DMS153 (cell line): ENCODE data around the gene PCGF1.
"Not testable (repeated sequence)": the region's sequence is repeated elsewhere in the genome, so short reads cannot be mapped to it uniquely, and the experiment has no call there.

Experiments
- DNase-seq: peaks from one replicate; lab custom pipeline; 2025; lab: John Stamatoyannopoulos, UW

Gene PCGF1

DNA sequence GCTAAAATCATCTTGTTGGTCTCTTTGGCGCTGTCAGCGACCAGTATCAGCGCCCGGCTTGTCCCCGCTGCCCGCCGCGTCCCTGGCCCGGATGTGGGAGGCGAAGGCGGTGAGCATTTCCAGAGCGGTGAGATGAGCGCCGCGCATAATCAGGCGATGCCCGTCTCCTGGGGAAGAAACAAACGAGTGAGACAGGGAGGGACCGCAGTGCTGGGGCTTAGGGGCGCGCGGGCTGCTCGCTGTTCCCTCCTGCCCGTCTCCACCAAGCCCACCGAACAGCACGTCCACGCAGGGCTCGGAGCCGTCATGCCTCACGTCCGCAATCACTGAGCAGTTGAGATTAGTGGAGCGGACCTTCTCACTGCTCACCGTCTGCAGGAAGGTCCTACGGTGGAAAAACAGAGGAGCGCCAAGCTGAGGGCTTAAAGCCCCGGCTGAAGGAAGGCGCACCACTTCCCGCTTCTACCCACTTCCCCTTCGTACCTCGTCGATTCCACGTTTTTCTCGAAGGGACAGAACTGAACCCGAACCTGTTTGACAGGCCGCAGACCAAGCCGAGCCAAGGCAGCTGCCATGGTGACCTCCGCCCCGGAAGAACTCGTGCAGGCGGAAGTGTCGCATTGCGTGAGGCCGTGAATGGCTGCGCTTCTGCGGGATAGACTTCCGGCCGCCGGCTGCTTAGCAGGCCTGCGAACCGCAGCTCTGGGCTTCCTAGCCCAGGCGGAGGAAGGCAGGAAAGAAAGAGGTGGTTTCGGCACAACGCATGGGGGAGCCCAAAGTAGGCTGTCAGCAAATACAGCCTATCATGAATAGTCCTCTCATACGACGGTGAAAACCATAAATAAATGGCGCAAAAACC lies 35.2 kb downstream of the PCGF1 start, which contains the start of gene MRPL53:
Gene MRPL53, minus strand, starts transcription at position 595 of the 859 bp plus-strand sequence. Its CDS starts 20 bp downstream, at position 575.
- peak; percentile 84 for DNase-seq

DNA sequence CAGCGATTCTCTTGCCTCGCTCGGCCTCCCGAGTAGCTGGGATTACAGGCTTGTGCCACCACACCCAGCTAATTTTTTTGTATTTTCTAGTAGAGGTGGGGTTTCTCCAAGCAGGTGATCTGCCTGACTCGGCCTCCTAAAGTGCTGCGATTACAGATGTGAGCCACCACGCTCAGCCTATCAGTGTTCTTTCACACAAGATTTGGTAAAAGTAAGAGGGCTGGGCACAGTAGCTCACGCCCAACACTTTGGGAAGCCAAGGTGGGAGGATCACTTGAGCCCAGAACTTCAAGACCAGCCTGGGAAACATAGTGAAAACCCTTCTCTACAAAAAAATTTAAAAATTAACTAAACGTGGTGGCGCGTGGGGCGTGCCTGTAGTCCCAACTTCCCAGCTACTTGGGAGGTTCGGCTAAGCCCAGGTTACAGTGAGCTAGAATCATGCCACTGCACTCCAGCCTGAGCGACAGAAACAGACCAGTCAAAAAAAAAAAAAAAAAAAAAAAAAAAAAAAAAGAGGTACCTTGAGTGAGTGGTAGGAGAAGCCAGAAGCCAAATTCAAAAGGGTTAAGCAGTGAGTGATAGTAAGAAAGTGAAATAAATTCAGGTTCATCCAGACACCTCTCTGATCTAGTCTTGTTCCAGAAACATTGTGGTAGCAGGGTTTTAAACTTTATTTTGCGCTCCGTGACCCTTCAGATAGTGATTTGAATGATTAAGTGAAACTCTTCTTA lies 36.0 kb downstream of the PCGF1 start:
- DNase-seq: no peak

- not testable (repeated sequence) for DNase-seq
Measured at GRCh38 chr2:74470742-74471141, 36.8 kb downstream of the PCGF1 start.

- no peak for DNase-seq
Measured at GRCh38 chr2:74464406-74464805, 43.1 kb downstream of the PCGF1 start.

- DNase-seq: no peak
Measured at GRCh38 chr2:74462786-74463105, 44.7 kb downstream of the PCGF1 start.

DNA sequence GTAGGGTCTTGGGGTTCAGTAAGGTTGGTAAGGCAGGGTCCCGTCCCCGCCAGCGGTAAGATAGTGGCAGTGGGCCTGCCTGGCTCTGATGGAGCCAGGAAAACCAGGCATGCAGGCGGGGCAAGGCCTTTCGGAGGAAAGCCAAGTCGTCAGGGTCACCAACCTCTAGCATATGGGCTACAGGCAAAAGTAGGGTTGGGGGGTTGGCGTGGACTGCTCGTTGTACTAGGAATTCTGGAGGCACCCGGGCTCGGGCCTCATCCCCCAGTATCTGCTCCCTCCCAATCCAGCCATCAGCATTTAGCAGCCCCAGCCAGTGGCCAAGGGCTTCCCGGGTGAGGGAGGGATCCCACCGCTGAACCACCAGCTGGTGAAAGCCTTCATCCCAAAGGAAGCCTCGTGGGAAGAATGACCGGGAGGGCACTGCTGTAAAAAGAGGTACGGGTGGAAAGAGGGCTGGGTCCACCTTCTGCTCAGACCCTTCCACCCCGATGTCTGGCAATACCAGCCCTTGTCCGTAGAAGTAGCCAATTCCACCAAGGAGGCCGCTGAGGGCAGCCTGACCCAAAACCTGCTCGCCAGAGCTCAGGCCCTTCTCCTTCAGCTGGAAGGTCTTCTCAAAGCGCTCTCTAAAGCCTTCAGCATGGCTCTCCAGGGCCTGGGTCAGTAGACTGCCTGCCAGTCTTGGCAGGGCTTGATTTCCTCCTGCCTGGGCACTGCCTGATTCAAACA lies 45.3 kb downstream of the PCGF1 start:
- no peak for DNase-seq

DNA sequence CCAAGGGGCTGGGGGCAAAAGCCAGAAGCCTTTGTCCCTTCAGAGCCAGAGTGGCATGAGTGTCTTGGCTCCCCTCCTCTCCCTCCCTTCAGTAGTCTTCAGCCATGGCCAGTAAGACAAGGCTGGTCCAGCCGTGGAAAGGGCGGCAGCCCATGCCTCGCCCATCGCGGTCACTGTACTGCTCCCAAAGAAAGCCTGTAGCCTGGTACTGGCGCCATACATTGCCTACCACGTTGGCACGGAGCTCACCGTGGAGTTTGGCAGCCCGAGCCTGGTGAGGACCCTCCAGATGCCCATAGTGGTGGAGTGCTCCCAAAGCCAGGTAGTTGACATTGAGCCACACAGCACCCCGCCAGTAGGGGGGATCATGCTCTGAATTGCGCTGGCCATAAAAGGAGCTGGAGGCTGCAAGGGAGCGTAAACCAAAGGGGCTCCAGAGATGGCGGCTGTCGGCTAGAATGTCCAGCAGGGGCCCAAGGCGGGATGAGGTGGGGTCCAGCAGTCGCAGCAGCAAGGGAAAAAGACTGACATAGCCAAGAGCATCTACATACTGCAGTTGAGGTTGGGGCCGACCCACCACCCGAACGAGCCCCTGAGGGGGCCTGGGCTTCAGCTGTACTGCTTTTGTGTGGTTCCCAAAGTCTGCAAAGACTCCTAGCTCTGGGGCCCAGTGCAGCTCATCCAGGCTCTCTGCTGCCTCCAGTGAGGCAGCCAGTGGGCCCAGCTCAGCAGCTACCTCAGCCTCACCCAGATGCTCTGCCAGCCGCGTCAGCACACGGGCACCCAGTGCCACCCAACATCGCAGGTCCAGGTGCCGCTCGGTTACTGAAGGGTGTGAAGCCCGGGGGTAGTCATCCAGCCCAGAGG lies 46.1 kb downstream of the PCGF1 start:
- no peak for DNase-seq

GRCh38 chr2:74460187-74460586 lies 47.3 kb downstream of the PCGF1 start:
- not testable (repeated sequence) for DNase-seq

GRCh38 chr2:74459503-74460118 lies 47.9 kb downstream of the PCGF1 start:
- DNase-seq: not testable (repeated sequence)

DNA sequence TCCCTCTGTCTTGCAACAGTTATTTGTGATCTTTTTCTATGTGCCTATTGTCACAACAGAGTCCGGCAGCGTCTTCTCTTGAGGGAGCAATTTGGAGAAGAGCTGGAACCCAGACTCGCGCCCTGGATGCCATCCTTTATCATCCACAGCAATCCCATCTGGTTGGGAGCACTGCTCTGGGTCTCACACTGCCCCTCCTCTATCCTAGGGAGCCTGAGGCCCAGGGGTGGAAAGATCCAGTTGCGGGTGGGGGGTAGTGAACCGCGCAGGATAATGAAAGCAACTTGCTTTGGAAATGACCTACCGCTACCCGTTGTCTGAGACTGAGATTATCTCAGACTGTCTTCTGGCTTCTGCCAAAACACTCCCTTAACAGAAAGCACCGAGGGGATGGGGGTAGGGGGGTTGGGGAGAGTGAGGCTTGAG lies 48.5 kb downstream of the PCGF1 start:
- DNase-seq: no peak

DNA sequence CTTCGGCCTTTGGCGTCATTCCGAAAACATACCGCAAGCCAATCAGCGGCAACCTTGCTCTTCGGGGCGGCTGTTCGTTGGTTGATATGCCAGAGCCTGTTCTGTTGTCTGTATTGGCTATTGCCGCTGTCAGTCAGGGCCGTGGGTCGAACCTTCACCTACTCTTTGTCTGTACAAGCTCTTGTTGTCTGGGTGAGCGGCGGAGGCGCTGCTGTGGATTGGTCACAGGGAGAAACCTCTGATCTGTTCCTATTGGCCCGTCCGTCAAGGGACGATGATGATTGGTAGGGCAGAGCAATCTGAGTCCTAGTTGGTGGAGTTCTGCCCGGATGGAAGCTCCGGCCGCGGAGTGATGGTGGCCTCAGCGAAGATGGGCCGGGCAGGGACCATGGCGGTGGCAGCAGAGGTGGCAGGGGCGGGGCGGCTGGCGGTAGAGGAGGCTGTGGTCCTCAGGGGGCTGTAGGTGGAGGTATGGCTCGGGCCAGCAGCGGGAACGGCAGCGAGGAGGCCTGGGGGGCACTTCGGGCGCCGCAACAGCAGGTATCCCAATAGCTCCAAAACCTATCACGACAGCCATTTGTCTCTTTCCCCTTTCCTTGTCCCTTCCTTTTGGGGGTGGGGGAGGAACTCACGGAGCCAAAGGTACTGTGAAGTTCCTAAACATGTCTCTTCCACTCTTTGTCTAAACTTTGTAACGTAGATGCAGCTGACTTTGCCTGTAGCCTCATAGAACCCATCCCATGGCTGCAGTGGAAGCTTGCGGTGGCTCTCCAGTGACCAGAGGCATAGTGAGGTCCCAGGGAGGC lies 49.2 kb downstream of the PCGF1 start, which contains the start of gene WBP1:
Gene WBP1, plus strand, starts transcription at position 307 of the 806 bp plus-strand sequence. Its CDS starts 165 bp downstream, at position 472.
- peak; percentile 100 for DNase-seq

DNA sequence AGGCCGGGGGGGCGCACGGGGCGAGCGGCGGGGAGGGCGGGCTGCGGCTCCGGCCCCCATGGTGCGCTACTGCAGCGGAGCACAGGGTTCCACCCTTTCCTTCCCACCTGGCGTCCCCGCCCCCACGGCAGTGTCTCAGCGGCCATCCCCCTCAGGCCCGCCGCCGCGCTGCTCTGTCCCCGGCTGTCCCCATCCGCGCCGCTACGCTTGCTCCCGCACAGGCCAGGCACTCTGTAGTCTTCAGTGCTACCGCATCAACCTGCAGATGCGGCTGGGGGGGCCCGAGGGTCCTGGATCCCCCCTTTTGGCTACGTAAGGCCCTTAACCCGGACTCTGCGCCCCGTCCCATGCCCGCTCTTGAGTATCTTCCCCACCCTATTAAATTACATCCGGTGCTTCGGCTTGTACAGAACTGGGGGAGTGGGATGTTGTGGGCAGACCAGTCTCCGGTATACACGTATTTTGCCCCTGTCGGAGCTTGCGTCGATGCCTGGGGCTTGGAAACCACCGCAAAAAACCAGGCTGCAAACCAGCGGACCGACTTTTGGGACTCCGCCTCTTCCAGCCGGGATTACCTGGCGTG lies 49.9 kb downstream of the PCGF1 start:
- DNase-seq: peak; percentile 48

DNA sequence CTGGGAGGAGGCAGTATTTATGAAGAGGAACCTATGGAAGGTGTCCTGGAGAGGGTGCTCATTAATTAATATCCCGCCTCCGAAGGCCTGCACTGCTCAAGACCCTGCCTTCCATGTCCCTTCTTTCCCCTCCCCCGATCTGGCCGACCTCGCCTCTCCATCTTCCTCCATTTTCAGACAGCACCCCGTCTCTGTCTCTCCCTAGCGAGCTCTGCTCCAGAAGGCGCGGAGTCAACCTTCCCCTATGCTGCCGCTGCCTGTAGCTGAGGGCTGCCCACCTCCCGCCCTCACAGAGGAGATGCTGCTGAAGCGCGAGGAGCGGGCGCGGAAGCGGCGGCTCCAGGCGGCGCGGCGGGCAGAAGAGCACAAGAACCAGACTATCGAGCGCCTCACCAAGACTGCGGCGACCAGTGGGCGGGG lies 50.4 kb downstream of the PCGF1 start:
- no peak for DNase-seq
